Glutamatergic neuron (in vitro differentiated cells): ENCODE measurements around the gene GNG10. TPM values are rescaled to one million over a fixed set of nuclear protein-coding genes. Genes with fewer than 3 reads are reported as not detected.

Source experiments
- DNase-seq: peaks from one replicate; pipeline ENCODE4 v3.0.0; 2022
- H3K27ac Mint-ChIP-seq: one replicate; pipeline ENCODE4 v1.8.0; 2020; ENCODE audit warnings: mild to moderate bottlenecking, mixed read lengths, inconsistent platforms; ENCODE audit not compliant: unreplicated experiment
- H3K27me3 Mint-ChIP-seq: one replicate; pipeline ENCODE4 v1.8.0; 2020; ENCODE audit warnings: mild to moderate bottlenecking, moderate library complexity, mixed read lengths, inconsistent platforms; ENCODE audit not compliant: unreplicated experiment
- H3K36me3 Mint-ChIP-seq: one replicate; pipeline ENCODE4 v1.8.0; 2020; ENCODE audit warnings: mild to moderate bottlenecking, mixed read lengths, inconsistent platforms; ENCODE audit not compliant: unreplicated experiment
- H3K4me1 Mint-ChIP-seq: one replicate; pipeline ENCODE4 v1.8.0; 2020; ENCODE audit warnings: mild to moderate bottlenecking, low read depth, mixed read lengths, inconsistent platforms; ENCODE audit not compliant: unreplicated experiment
- H3K4me3 Mint-ChIP-seq: one replicate; pipeline ENCODE4 v1.8.0; 2020; ENCODE audit warnings: mild to moderate bottlenecking, mixed read lengths, inconsistent platforms; ENCODE audit not compliant: unreplicated experiment
- H3K9me3 Mint-ChIP-seq: one replicate; pipeline ENCODE4 v1.8.0; 2020; ENCODE audit warnings: mild to moderate bottlenecking, moderate library complexity, mixed read lengths, inconsistent platforms; ENCODE audit not compliant: unreplicated experiment
- total RNA-seq: library from RNA; stranded (reverse); fragmentation: NEBNext Ultra II Directional; extraction: Animal tissue kit (Norgen Biotek cat#: 25700); gene quantifications from one replicate; pipeline ENCODE4 v1.2.1, GENCODE V29; 2021; ENCODE audit not compliant: unreplicated experiment
- TF ChIP-seq, protein P1 (sequence below): fragments of 200-600 bp; sonication (generic); IDR thresholded peaks from one replicate; pipeline ENCODE4 v1.5.0; 2021; ENCODE audit not compliant: partially characterized antibody, unreplicated experiment

Gene GNG10
- total RNA-seq, 1 donor from 2014 or later = 17.1 TPM

GRCh38 chr9:111622626-111623025, 38.8 kb upstream of the GNG10 start:
- Mint-ChIP-seq H3K27ac (no peak overlapping the region), H3K36me3 (no peaks in the 10 kb centered on the region), H3K4me3 (no peak overlapping the region), H3K27me3 (peaks cover 2% of the 10 kb centered on the region), H3K4me1 (no peaks in the 10 kb centered on the region), H3K9me3 (no peaks in the 10 kb centered on the region)
- TF ChIP-seq, protein P1, sequence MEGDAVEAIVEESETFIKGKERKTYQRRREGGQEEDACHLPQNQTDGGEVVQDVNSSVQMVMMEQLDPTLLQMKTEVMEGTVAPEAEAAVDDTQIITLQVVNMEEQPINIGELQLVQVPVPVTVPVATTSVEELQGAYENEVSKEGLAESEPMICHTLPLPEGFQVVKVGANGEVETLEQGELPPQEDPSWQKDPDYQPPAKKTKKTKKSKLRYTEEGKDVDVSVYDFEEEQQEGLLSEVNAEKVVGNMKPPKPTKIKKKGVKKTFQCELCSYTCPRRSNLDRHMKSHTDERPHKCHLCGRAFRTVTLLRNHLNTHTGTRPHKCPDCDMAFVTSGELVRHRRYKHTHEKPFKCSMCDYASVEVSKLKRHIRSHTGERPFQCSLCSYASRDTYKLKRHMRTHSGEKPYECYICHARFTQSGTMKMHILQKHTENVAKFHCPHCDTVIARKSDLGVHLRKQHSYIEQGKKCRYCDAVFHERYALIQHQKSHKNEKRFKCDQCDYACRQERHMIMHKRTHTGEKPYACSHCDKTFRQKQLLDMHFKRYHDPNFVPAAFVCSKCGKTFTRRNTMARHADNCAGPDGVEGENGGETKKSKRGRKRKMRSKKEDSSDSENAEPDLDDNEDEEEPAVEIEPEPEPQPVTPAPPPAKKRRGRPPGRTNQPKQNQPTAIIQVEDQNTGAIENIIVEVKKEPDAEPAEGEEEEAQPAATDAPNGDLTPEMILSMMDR = no peak
- no peak for DNase-seq

DNA sequence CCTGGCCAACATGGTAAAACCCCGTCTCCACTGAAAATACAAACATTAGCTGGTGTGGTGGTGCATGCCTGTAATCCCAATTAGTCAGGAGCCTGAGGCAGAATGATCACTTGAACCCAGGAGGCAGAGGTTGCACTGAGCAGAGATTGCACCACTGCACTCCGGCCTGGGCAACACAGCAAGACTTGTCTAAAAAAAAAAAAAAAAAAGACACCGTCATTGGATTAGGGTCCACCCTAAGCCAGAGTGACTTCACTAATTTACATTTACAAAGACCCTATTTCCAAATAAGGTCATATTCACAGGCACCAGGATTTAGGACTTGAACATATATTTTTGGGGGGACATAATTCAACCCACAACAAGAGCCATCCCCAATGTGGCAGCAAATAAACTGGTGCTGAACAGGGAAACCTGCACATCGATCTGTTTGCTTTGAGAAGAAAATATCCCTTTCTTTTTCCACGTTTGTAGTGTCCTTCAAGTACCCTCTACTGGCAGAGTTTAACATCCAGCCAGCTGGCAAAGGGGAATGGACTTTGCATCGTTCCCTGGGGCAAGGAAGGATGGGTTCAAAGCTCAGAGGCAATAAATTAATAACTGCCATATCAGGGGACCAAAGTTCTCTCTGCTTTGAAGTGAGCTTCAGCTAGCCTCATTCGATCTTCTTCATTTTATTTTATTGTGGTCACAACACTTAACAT, 34.0 kb upstream of the GNG10 start:
- H3K27ac Mint-ChIP-seq = no peak overlapping the region
- TF ChIP-seq, protein P1 = no peak

DNA sequence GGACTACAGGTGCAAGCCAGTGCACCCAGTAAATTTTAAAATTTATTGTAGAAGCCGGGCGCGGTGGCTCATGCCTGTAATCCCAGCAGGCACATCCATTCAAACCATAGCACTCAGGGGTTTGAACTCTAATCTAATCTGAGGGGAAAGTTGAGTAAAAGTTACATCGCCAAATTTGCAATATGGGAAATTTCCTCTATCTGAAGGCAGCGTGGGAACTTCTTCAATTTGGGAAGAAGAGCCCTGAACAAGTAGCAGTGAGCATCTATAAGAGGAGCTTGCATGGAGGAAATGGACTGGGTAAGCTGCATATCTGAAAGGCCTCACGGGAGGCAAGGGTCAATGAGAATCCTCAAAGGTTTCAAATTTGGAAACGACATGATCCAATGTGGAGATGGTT, 33.0 kb upstream of the GNG10 start:
- peaks cover 16% of the 10 kb centered on the region for H3K9me3 Mint-ChIP-seq
- no peak overlapping the region for H3K27ac Mint-ChIP-seq
- H3K4me3 Mint-ChIP-seq = no peak overlapping the region
- H3K27me3 Mint-ChIP-seq = peaks cover 10% of the 10 kb centered on the region
- DNase-seq = no peak
- peaks cover 12% of the 10 kb centered on the region for H3K4me1 Mint-ChIP-seq
- TF ChIP-seq, protein P1 = no peak
- H3K36me3 Mint-ChIP-seq = no peaks in the 10 kb centered on the region

More for the DNA sequence above, 34.0 kb upstream of the GNG10 start:
- DNase-seq = no peak
- H3K27me3 Mint-ChIP-seq = peaks cover 8% of the 10 kb centered on the region
- H3K9me3 Mint-ChIP-seq = peaks cover 13% of the 10 kb centered on the region
- no peaks in the 10 kb centered on the region for H3K36me3 Mint-ChIP-seq
- H3K4me3 Mint-ChIP-seq = no peak overlapping the region
- H3K4me1 Mint-ChIP-seq = peaks cover 5% of the 10 kb centered on the region

GRCh38 chr9:111630182-111630963, 31.0 kb upstream of the GNG10 start:
- H3K27ac Mint-ChIP-seq = peak overlapping the region; percentile 93
- peak overlapping the region; percentile 98 for H3K4me3 Mint-ChIP-seq
- peaks cover 10% of the 10 kb centered on the region for H3K27me3 Mint-ChIP-seq
- TF ChIP-seq, protein P1 = no peak
- DNase-seq = no peak
- peaks cover 14% of the 10 kb centered on the region for H3K4me1 Mint-ChIP-seq
- peaks cover 16% of the 10 kb centered on the region for H3K9me3 Mint-ChIP-seq
- no peaks in the 10 kb centered on the region for H3K36me3 Mint-ChIP-seq

- Mint-ChIP-seq H3K27ac (peak overlapping the region; percentile 93), H3K4me1 (peaks cover 14% of the 10 kb centered on the region), H3K36me3 (no peaks in the 10 kb centered on the region), H3K4me3 (peak overlapping the region; percentile 98), H3K27me3 (peaks cover 10% of the 10 kb centered on the region), H3K9me3 (peaks cover 16% of the 10 kb centered on the region)
- no peak for DNase-seq
- TF ChIP-seq, protein P1 = no peak
Observed at GRCh38 chr9:111630964-111631213, 30.5 kb upstream of the GNG10 start.
